ENCODE measurements around the gene RS1. TPM values are rescaled to one million over a fixed set of nuclear protein-coding genes. Genes with fewer than 3 reads are reported as not detected.
A peak's percentile ranks its signal among the peaks of the same experiment; 100 is the strongest.

Gene RS1
- polyA plus RNA-seq, 3 donors, result 0.07 to 0.19 (median 0.12) TPM

GRCh38 chrX:18674417-18674787 is 2.5 kb upstream of the RS1 start:
- peak; percentile 7 for DNase-seq

GRCh38 chrX:18668071-18668835 is 3.7 kb downstream of the RS1 start:
- no peak for DNase-seq

- DNase-seq, result no peak
Observed at GRCh38 chrX:18666614-18667013, 5.3 kb downstream of the RS1 start.

GRCh38 chrX:18664947-18665346 is 7.0 kb downstream of the RS1 start:
- DNase-seq, result no peak

- DNase-seq, result no peak
Observed at GRCh38 chrX:18661273-18661672, 10.6 kb downstream of the RS1 start.

- no peak for DNase-seq
Observed at GRCh38 chrX:18654875-18655836, 16.8 kb downstream of the RS1 start.

GRCh38 chrX:18652636-18653035 is 19.3 kb downstream of the RS1 start:
- no peak for DNase-seq

- no peak for DNase-seq
Observed at GRCh38 chrX:18650662-18651061, 21.2 kb downstream of the RS1 start.

- DNase-seq, result peak; percentile 5
Observed at GRCh38 chrX:18649498-18649951, 22.4 kb downstream of the RS1 start.

GRCh38 chrX:18647621-18648020 is 24.3 kb downstream of the RS1 start:
- DNase-seq, result no peak

- no peak for DNase-seq
Observed at GRCh38 chrX:18643853-18644252, 28.1 kb downstream of the RS1 start.

GRCh38 chrX:18643243-18643642 is 28.7 kb downstream of the RS1 start:
- no peak for DNase-seq

GRCh38 chrX:18640686-18641085 is 31.2 kb downstream of the RS1 start:
- DNase-seq, result no peak

- no peak for DNase-seq
Observed at GRCh38 chrX:18639280-18639679, 32.6 kb downstream of the RS1 start.

- no peak for DNase-seq
Observed at GRCh38 chrX:18638398-18638797, 33.5 kb downstream of the RS1 start.

GRCh38 chrX:18630934-18631333 is 41.0 kb downstream of the RS1 start:
- no peak for DNase-seq

- no peak for DNase-seq
Observed at GRCh38 chrX:18624599-18624998, 47.3 kb downstream of the RS1 start.

GRCh38 chrX:18620349-18620748 is 51.6 kb downstream of the RS1 start:
- DNase-seq, result no peak

GRCh38 chrX:18619288-18619687 is 52.6 kb downstream of the RS1 start:
- no peak for DNase-seq

GRCh38 chrX:18617407-18617750 is 54.5 kb downstream of the RS1 start:
- peak; percentile 36 for DNase-seq

- DNase-seq, result no peak
Observed at GRCh38 chrX:18616688-18617406, 55.1 kb downstream of the RS1 start.

GRCh38 chrX:18613930-18614639 is 57.8 kb downstream of the RS1 start:
- no peak for DNase-seq

Data from renal pelvis (tissue), 4 donors.